Breast epithelium (tissue), 4 donors: ENCODE measurements around the gene IGSF21. TPM values are rescaled to one million over a fixed set of nuclear protein-coding genes. Genes with fewer than 3 reads are reported as not detected.

Experiments
- DNase-seq, 2 donors: peaks; one replicate each; pipeline ENCODE4 v3.0.0-alpha.2; 2019; ENCODE audit warnings: low spot score in 2 of 2
- H3K27ac ChIP-seq, 2 donors: fragments of 200-600 bp; sonication (generic) in 1 of 2; one replicate each; pipeline ENCODE4 v1.5.1; 2016 to 2019; ENCODE audit warnings: mild to moderate bottlenecking in 1 of 2
- H3K27me3 ChIP-seq, 2 donors: fragments of 200-600 bp; sonication (generic) in 1 of 2; one replicate each; pipeline versions ENCODE4 v1.5.1 to v1.6.0; 2017 to 2019; ENCODE audit warnings: control low read depth in 1 of 2, mild to moderate bottlenecking in 1 of 2
- H3K36me3 ChIP-seq: fragments of 200-600 bp; one replicate; pipeline ENCODE4 v1.5.1; 2019
- H3K4me1 ChIP-seq, 2 donors: fragments of 200-600 bp; sonication (generic); one replicate each; pipeline ENCODE4 v1.5.1; 2016 to 2019; ENCODE audit warnings: control low read depth in 1 of 2
- H3K4me3 ChIP-seq, 3 donors: fragments of 200-600 bp; sonication (generic); 1 replicate in 2 of 3; 2 replicates in 1 of 3; pipeline ENCODE4 v1.5.1; 2016 to 2019; ENCODE audit warnings: mild to moderate bottlenecking in 3 of 3, moderate library complexity in 2 of 3
- H3K9me3 ChIP-seq, 2 donors: fragments of 200-600 bp; sonication (generic) in 1 of 2; one replicate each; pipeline ENCODE4 v1.5.1; 2016 to 2019; ENCODE audit warnings: control low read depth in 1 of 2
- CTCF ChIP-seq, 3 donors: fragments of 450-650 bp; IDR thresholded peaks; one replicate each; pipeline ENCODE4 v1.5.1; 2016 to 2017; ENCODE audit warnings: antibody characterized with exemption in 3 of 3, mild to moderate bottlenecking in 3 of 3, moderate library complexity in 3 of 3
- POLR2A ChIP-seq: fragments of 450-650 bp; IDR thresholded peaks from one replicate; pipeline ENCODE4 v1.6.1; 2016; ENCODE audit warnings: antibody characterized with exemption, mild to moderate bottlenecking, moderate library complexity
- POLR2AphosphoS5 ChIP-seq, 3 donors: sonication (generic); formaldehyde crosslinking; IDR thresholded peaks; one replicate each; pipeline ENCODE4 v1.6.1; 2017; ENCODE audit warnings: antibody characterized with exemption in 3 of 3
- intact Hi-C: fragments of 100-400 bp; cut with DNase I; formaldehyde crosslinking; loops from one replicate; pipeline ENCODE4 v1.15.1; 2023; ENCODE audit warnings: low total_unique reads
- total RNA-seq, 3 donors: library from RNA; depleted of rRNA; stranded (reverse); fragments of >200 nt; gene quantifications; one replicate each; pipeline ENCODE4 v1.1.0, GENCODE V29; 2016

IGSF21 gene
- total RNA-seq, 3 donors from 2014 or later = 4.8 to 9.5 (median 4.8) TPM

GRCh38 chr1:18373151-18373550, 265.6 kb downstream of the IGSF21 start:
- no peaks in the 10 kb centered on the region for H3K36me3 ChIP-seq
- peaks cover 0 to 17% of the 10 kb centered on the region in 2 donors for H3K27me3 ChIP-seq
- H3K4me3 ChIP-seq = no peak overlapping the region
- no peaks in the 10 kb centered on the region for H3K9me3 ChIP-seq
- TF ChIP-seq CTCF (IDR thresholded peaks at IDR 0.05) (no peak), POLR2AphosphoS5 (IDR thresholded peaks at IDR 0.05) (no peak), POLR2A (no peak)
- no peak for DNase-seq
- intact Hi-C loops = no loop called here
- no peaks in the 10 kb centered on the region for H3K4me1 ChIP-seq
- no peak overlapping the region for H3K27ac ChIP-seq

GRCh38 chr1:18373882-18374493, 266.4 kb downstream of the IGSF21 start:
- Histone ChIP-seq H3K27ac (no peak overlapping the region), H3K9me3 (no peaks in the 10 kb centered on the region), H3K4me1 (no peaks in the 10 kb centered on the region), H3K27me3 (peaks cover 0 to 17% of the 10 kb centered on the region in 2 donors), H3K36me3 (no peaks in the 10 kb centered on the region), H3K4me3 (no peak overlapping the region)
- intact Hi-C loops = no loop called here
- no peak for DNase-seq
- TF ChIP-seq POLR2AphosphoS5 (IDR thresholded peaks at IDR 0.05) = no peak
- TF ChIP-seq POLR2A = no peak
- TF ChIP-seq CTCF (IDR thresholded peaks at IDR 0.05) = no peak

- TF ChIP-seq CTCF (IDR thresholded peaks at IDR 0.05) (no peak), POLR2A (no peak), POLR2AphosphoS5 (IDR thresholded peaks at IDR 0.05) (no peak)
- peaks cover 0 to 11% of the 10 kb centered on the region in 2 donors for H3K9me3 ChIP-seq
- H3K27ac ChIP-seq = no peak overlapping the region
- no peak for DNase-seq
- no peaks in the 10 kb centered on the region for H3K36me3 ChIP-seq
- no peaks in the 10 kb centered on the region for H3K4me1 ChIP-seq
- no peak overlapping the region for H3K4me3 ChIP-seq
- intact Hi-C loops = no loop called here
- peaks cover 0 to 17% of the 10 kb centered on the region in 2 donors for H3K27me3 ChIP-seq
Measured at GRCh38 chr1:18376661-18377060, 269.1 kb downstream of the IGSF21 start.

- Histone ChIP-seq H3K4me3 (no peak overlapping the region), H3K4me1 (no peaks in the 10 kb centered on the region), H3K27me3 (peaks cover 0 to 20% of the 10 kb centered on the region in 2 donors), H3K27ac (no peak overlapping the region), H3K36me3 (no peaks in the 10 kb centered on the region), H3K9me3 (peaks cover 0 to 11% of the 10 kb centered on the region in 2 donors)
- intact Hi-C loops = no loop called here
- TF ChIP-seq POLR2A = no peak
- TF ChIP-seq CTCF (IDR thresholded peaks at IDR 0.05) = no peak
- TF ChIP-seq POLR2AphosphoS5 (IDR thresholded peaks at IDR 0.05) = no peak
- no peak for DNase-seq
Measured at GRCh38 chr1:18380288-18380687, 272.7 kb downstream of the IGSF21 start.

- peaks cover 0 to 11% of the 10 kb centered on the region in 2 donors for H3K9me3 ChIP-seq
- TF ChIP-seq POLR2A = no peak
- TF ChIP-seq CTCF (IDR thresholded peaks at IDR 0.05) = no peak
- TF ChIP-seq POLR2AphosphoS5 (IDR thresholded peaks at IDR 0.05) = no peak
- no peaks in the 10 kb centered on the region for H3K36me3 ChIP-seq
- H3K4me3 ChIP-seq = no peak overlapping the region
- no peak for DNase-seq
- peaks cover 0 to 3% of the 10 kb centered on the region in 2 donors for H3K27me3 ChIP-seq
- H3K27ac ChIP-seq = no peak overlapping the region
- intact Hi-C loops = no loop called here
- H3K4me1 ChIP-seq = no peaks in the 10 kb centered on the region
Measured at GRCh38 chr1:18384059-18384458, 276.5 kb downstream of the IGSF21 start.
